GM12872 (cell line): ENCODE results near the gene TMEM119.

ENCODE experiments used
- CTCF ChIP-seq: IDR thresholded peaks from 3 replicates; pipeline ENCODE4 v1.5.1; 2011; ENCODE audit warnings: low read depth, mild to moderate bottlenecking, low read length, moderate library complexity; ENCODE audit not compliant: insufficient read depth

The TMEM119 gene

GRCh38 chr12:108635997-108636808 lies 38.3 kb upstream of the TMEM119 start:
- TF ChIP-seq CTCF, result no peak

- TF ChIP-seq CTCF, result no peak
Measured at GRCh38 chr12:108635201-108635996, 37.5 kb upstream of the TMEM119 start.

GRCh38 chr12:108634341-108634751 lies 36.5 kb upstream of the TMEM119 start:
- no peak for TF ChIP-seq CTCF

GRCh38 chr12:108633534-108634248 lies 35.8 kb upstream of the TMEM119 start, which contains the start of gene SELPLG:
TSS of gene SELPLG (minus strand) at chr12:108633894. CDS start at chr12:108624307, 9,587 bp downstream.
- peak; percentile 43 for TF ChIP-seq CTCF

- TF ChIP-seq CTCF, result no peak
Measured at GRCh38 chr12:108633081-108633533, 35.2 kb upstream of the TMEM119 start.

GRCh38 chr12:108630481-108631207 lies 32.8 kb upstream of the TMEM119 start:
- TF ChIP-seq CTCF, result no peak
